C4-2B (cell line): ENCODE results near the gene SCML2.

Experiments used
- CTCF ChIP-seq: fragments of 450-650 bp; conservative IDR thresholded peaks from 2 replicates; pipeline ENCODE4 v1.5.1; 2017; ENCODE audit warnings: mild to moderate bottlenecking
- ZFX ChIP-seq: fragments of 450-650 bp; IDR thresholded peaks from 2 replicates; pipeline ENCODE4 v1.6.1; 2017

DNA sequence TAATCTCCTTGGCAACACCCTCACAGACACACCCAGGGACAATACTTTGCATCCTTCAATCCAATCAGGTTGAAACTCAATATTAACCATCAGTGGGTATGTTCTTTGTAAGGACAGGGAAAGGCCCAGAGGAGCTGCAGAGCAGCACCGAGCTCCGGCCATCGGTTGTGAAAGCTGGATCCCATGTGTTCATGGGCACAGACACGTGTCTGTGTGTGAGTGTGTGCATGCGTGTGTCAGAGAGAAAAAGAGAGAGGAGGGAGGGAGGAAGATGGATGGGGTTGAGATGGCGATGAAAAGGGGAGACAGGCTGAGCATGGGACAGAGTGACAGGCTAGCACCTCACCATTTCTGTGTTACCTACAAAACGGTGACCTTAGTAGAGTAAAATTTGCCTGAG is 127.0 kb downstream of the SCML2 start:
- TF ChIP-seq CTCF (no peak), ZFX (no peak)
